Eye (tissue), 1 donor: ENCODE results near the gene PSMB7.

Experiments
- DNase-seq: peaks from one replicate; pipeline ENCODE4 v3.0.0-alpha.2; 2015

PSMB7 gene

GRCh38 chr9:124415102-124415851, at the start of gene PSMB7:
TSS of gene PSMB7 (minus strand) at chr9:124415442. CDS start at chr9:124415425, 17 bp downstream.
- peak; percentile 99 for DNase-seq

GRCh38 chr9:124462739-124463138, 47.5 kb upstream of the PSMB7 start:
- no peak for DNase-seq

GRCh38 chr9:124458441-124458840, 43.2 kb upstream of the PSMB7 start:
- DNase-seq, result no peak

GRCh38 chr9:124457887-124458431, 42.7 kb upstream of the PSMB7 start:
- DNase-seq, result no peak

- no peak for DNase-seq
These were observed 42.0 kb upstream of the PSMB7 start for GRCh38 chr9:124457079-124457886.

- DNase-seq, result no peak
These were observed 41.3 kb upstream of the PSMB7 start for GRCh38 chr9:124456341-124457078.

GRCh38 chr9:124455820-124456219, 40.6 kb upstream of the PSMB7 start:
- DNase-seq, result no peak

GRCh38 chr9:124454791-124455443, 39.7 kb upstream of the PSMB7 start:
- peak; percentile 44 for DNase-seq

- DNase-seq, result no peak
These were observed 39.1 kb upstream of the PSMB7 start for GRCh38 chr9:124454296-124454695.

GRCh38 chr9:124453586-124454191, 38.4 kb upstream of the PSMB7 start:
- DNase-seq, result no peak

- no peak for DNase-seq
These were observed 37.8 kb upstream of the PSMB7 start for GRCh38 chr9:124452841-124453585.

- DNase-seq, result no peak
These were observed 37.1 kb upstream of the PSMB7 start for GRCh38 chr9:124452326-124452725.

- DNase-seq, result no peak
These were observed 35.9 kb upstream of the PSMB7 start for GRCh38 chr9:124450931-124451661.

GRCh38 chr9:124450241-124450924, 35.1 kb upstream of the PSMB7 start, which contains the start of gene ADGRD2:
TSS of gene ADGRD2 (plus strand) at chr9:124450451. CDS start at chr9:124451667, 1,216 bp downstream.
- DNase-seq, result peak; percentile 75

- DNase-seq, result no peak
These were observed 34.3 kb upstream of the PSMB7 start for GRCh38 chr9:124449381-124450151.

GRCh38 chr9:124448019-124448418, 32.8 kb upstream of the PSMB7 start:
- DNase-seq, result no peak

- no peak for DNase-seq
These were observed 32.0 kb upstream of the PSMB7 start for GRCh38 chr9:124447297-124447661.

- no peak for DNase-seq
These were observed 28.9 kb upstream of the PSMB7 start for GRCh38 chr9:124444166-124444565.

GRCh38 chr9:124443625-124444024, 28.4 kb upstream of the PSMB7 start:
- DNase-seq, result no peak
